NCI-H2171 (cell line): ENCODE data around the gene TLE2.
"Not testable (repeated sequence)": the region's sequence is repeated elsewhere in the genome, so short reads cannot be mapped to it uniquely, and the experiment has no call there.

Source experiments
- DNase-seq: peaks from one replicate; lab custom pipeline; 2025; lab: John Stamatoyannopoulos, UW

TLE2 gene

GRCh38 chr19:3055741-3056416 is 26.8 kb upstream of the TLE2 start:
- DNase-seq, result peak; percentile 95

GRCh38 chr19:3054972-3055740 is 26.1 kb upstream of the TLE2 start:
- DNase-seq, result peak; percentile 20

GRCh38 chr19:3054265-3054971 is 25.3 kb upstream of the TLE2 start:
- no peak for DNase-seq

- DNase-seq, result no peak
These were observed 24.7 kb upstream of the TLE2 start for GRCh38 chr19:3053780-3054179.

GRCh38 chr19:3053218-3053621 is 24.1 kb upstream of the TLE2 start:
- peak; percentile 63 for DNase-seq

GRCh38 chr19:3050016-3050415 is 20.9 kb upstream of the TLE2 start:
- DNase-seq, result not testable (repeated sequence)

GRCh38 chr19:3049089-3049488 is 20.0 kb upstream of the TLE2 start:
- DNase-seq, result no peak

GRCh38 chr19:3048190-3048533 is 19.1 kb upstream of the TLE2 start:
- peak; percentile 69 for DNase-seq

- DNase-seq, result peak; percentile 87
These were observed 18.6 kb upstream of the TLE2 start for GRCh38 chr19:3047496-3048189.

- peak; percentile 84 for DNase-seq
These were observed 17.8 kb upstream of the TLE2 start for GRCh38 chr19:3046698-3047495.

GRCh38 chr19:3045885-3046697 is 17.0 kb upstream of the TLE2 start:
- DNase-seq, result no peak

- no peak for DNase-seq
These were observed 16.1 kb upstream of the TLE2 start for GRCh38 chr19:3045191-3045590.

GRCh38 chr19:3042621-3043267 is 13.7 kb upstream of the TLE2 start:
- DNase-seq, result no peak

GRCh38 chr19:3041761-3042620 is 12.9 kb upstream of the TLE2 start:
- peak; percentile 76 for DNase-seq

- peak; percentile 53 for DNase-seq
These were observed 12.2 kb upstream of the TLE2 start for GRCh38 chr19:3041327-3041726.

GRCh38 chr19:3039641-3040077 is 10.6 kb upstream of the TLE2 start:
- DNase-seq, result no peak

GRCh38 chr19:3039125-3039524 is 10.0 kb upstream of the TLE2 start:
- DNase-seq, result no peak

- no peak for DNase-seq
These were observed 9.1 kb upstream of the TLE2 start for GRCh38 chr19:3038214-3038613.

GRCh38 chr19:3036977-3037544 is 8.0 kb upstream of the TLE2 start:
- not testable (repeated sequence) for DNase-seq
